ENCODE results near the gene KRTAP10-1.

KRTAP10-1 gene

DNA sequence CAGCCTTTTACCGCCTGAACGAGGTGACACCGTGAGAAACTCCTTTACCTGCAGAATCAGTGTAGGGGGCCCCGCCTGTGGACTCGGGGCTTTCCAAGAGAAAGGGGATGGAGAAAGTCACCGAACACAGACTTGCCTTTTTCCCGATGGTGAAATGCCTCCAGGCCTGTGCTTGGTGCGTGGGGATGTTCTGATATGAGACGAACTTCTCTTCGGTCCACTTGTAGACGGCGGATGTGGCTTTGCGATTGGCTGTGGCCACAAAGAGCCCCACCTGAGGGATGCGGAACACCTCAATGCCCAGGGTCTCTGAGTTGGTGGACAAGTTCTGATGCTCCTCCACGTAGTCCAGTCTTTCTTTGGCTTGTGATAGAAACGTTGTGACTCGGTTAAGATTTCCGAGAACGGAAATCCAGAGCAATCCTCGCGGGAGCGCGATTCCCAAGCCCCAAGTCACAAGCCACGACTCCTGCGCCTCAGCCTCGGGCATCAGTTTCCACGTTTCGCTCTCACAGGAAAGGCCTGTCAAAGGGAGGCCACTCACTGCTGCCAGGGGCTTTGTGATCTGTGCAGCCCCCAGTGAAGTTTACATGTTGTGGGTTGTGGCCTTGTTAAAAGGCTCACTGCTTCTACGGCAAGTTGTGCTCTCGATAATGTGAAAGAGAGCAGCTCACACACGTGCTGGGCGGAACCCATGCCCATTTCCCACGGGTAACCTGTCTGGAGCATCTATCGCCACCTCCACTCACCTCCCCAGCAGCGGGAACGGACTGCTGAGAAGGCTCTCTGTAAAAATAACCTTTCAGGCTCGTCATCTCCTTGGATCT lies 12.6 kb downstream of the KRTAP10-1 start:
- DNase-seq: no peak

- no peak for DNase-seq
Observed at GRCh38 chr21:44526096-44526997, 13.6 kb downstream of the KRTAP10-1 start.

- DNase-seq: no peak
Observed at GRCh38 chr21:44525391-44526095, 14.5 kb downstream of the KRTAP10-1 start.

GRCh38 chr21:44524414-44525371 lies 15.3 kb downstream of the KRTAP10-1 start:
- no peak for DNase-seq

- DNase-seq: no peak
Observed at GRCh38 chr21:44523567-44524413, 16.2 kb downstream of the KRTAP10-1 start.

- DNase-seq: peak; percentile 27
Observed at GRCh38 chr21:44522753-44523204, 17.2 kb downstream of the KRTAP10-1 start.

GRCh38 chr21:44521928-44522752 lies 17.9 kb downstream of the KRTAP10-1 start:
- no peak for DNase-seq

DNA sequence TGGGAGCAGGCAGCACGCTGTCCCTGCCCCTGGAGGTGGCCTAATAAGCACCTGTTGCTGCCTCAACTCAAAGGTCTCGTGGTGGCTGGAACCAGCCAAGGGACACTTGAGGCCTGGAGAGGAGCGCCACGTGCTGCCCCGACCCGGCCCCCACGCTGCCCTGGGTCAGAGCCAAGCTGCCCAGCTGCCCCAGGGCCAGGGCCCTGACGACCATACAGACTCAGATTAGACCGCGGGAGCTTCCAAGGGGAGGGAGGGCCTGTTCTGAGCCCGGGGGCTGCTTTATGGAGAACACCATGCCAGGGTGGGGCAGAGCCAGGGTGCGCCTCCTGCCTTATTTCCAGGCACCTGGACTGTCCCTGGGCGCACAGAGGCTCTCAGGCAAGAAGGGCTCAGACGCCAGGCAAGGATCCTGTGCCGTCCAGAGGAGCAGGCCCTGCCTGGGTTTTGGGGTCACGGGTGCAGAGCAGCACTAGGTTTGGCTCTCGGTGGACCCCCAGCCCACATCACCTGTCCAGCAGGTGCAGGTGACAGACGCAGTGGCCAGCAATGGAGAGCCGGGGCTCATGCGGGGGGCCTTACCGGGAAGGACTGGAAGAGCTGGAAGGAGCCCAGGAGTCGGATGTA lies 18.6 kb downstream of the KRTAP10-1 start:
- no peak for DNase-seq

DNA sequence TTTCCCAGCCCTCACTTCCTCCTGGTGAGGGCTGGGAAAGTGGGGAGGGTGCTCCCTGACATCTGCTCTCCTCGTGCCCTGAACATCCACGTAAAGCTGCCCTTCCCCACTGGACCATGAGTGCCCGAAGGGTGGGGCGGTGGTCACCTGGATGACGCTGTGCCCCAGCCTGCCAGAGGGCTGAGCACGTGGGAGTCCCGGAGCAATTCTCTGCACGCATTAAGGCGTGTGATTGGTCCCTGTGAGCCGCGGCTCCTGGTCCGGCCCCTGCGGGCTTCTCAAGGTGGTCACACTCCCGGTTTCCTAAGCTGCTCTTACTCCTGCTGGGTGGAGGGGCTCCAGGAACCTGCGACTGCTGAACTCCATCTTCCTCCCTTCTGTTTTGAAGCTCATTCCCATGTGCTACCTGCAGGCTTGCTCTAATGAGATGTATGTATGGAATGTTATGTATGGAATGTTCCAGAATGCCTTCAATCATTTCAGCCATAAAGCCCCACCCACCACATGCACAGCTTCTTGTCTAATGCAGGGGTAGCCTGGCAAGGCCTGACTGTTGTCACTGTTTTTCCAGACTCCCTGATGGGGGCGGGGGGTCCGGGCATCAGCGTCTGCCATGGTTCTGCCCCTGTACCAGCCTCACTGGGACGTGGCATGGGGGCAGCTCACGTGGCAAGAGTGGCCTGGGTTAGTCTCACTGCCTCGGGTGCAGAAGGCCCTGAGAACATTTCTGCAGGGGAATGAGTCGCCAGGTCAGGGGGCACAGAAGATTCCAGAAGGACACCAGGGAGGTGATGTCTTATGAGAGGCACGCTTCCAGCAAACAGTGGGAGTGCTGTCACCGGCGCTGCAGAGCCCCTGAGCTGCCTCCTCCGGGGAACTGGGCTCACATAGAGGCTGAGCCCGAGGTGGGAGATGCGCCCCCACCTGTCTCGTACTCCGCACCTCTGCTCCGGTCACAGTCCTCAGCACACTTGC lies 19.4 kb downstream of the KRTAP10-1 start:
- DNase-seq: no peak

- DNase-seq: no peak
Observed at GRCh38 chr21:44519346-44520325, 20.4 kb downstream of the KRTAP10-1 start.

DNA sequence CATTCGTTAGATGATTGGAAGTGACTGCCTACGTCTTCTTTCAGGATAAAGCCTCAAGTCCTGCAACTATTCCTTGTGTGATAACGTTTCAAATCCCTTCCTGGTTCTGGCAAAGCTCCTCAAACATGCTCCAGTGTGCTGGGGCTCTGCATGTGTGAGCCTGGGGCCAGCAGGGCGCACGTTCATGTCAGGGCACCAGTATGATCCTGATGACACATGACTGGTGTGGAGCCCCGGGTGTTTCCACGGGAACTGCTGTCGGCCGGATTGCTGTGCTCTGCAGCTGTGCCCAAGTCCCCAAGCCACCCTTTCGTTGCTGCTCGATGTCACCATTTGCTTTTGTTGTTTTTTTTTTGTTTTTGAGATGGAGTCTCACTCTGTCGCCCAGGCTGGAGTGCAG lies 21.3 kb downstream of the KRTAP10-1 start:
- DNase-seq: no peak

DNA sequence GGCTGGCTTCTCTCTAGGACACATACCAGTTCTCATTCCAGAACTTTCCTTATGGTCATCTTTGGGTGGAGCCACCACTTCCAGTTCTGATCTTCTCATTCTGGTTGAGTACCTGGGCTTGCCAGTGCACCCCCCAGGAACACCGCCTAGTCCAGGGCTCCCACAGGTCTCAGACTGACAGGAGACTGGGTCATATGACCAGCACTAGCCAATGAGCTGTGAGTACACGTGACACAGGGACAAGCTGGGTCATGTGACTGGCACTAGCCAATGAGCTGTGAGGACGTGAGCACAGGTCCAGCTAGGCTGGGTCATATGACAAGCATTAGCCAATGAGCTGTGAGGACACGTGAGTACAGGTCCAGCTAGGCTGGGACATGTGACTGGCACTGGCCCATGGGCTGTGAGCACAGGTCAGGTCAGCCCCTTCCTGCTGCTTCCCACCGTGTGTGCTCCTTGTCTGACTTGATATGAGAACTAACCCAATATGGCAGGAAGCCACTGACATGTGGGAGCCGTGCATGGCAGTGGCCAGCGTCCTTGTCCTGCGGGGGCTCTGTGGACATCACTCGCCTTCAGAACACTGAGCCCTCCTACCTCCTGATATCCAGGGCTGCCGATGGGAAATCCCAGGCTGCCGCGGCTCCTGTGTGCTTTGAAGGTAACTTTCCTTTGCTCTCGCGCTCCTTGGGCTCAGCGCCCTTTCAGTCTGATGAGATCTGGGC lies 22.7 kb downstream of the KRTAP10-1 start:
- DNase-seq: peak; percentile 98

- no peak for DNase-seq
Observed at GRCh38 chr21:44516828-44517174, 23.2 kb downstream of the KRTAP10-1 start.

GRCh38 chr21:44516342-44516741 lies 23.7 kb downstream of the KRTAP10-1 start:
- DNase-seq: no peak

GRCh38 chr21:44515359-44516165 lies 24.4 kb downstream of the KRTAP10-1 start:
- no peak for DNase-seq

All from NCI-H2029 (cell line).